ENCODE data around the gene MRGPRX2.

The MRGPRX2 gene

GRCh38 chr11:19060629-19061028 lies at the start of gene MRGPRX2:
TSS of gene MRGPRX2 (minus strand) at chr11:19060717. CDS start at chr11:19056402, 4,315 bp downstream.
- no peak for DNase-seq

GRCh38 chr11:19110295-19110694 lies 49.8 kb upstream of the MRGPRX2 start:
- DNase-seq: no peak

- no peak for DNase-seq
These were observed 46.6 kb upstream of the MRGPRX2 start for GRCh38 chr11:19107125-19107524.

- DNase-seq: no peak
These were observed 44.5 kb upstream of the MRGPRX2 start for GRCh38 chr11:19105011-19105410.

- no peak for DNase-seq
These were observed 42.0 kb upstream of the MRGPRX2 start for GRCh38 chr11:19102521-19102900.

- DNase-seq: no peak
These were observed 41.4 kb upstream of the MRGPRX2 start for GRCh38 chr11:19101796-19102520.

- DNase-seq: no peak
These were observed 40.4 kb upstream of the MRGPRX2 start for GRCh38 chr11:19100885-19101284.

- no peak for DNase-seq
These were observed 38.6 kb upstream of the MRGPRX2 start for GRCh38 chr11:19099093-19099492.

- no peak for DNase-seq
These were observed 34.3 kb upstream of the MRGPRX2 start for GRCh38 chr11:19094859-19095258.

- DNase-seq: peak; percentile 63
These were observed 33.5 kb upstream of the MRGPRX2 start for GRCh38 chr11:19093976-19094375.

- DNase-seq: no peak
These were observed 32.3 kb upstream of the MRGPRX2 start for GRCh38 chr11:19092850-19093249.

- DNase-seq: no peak
These were observed 31.8 kb upstream of the MRGPRX2 start for GRCh38 chr11:19092342-19092741.

GRCh38 chr11:19091366-19091765 lies 30.8 kb upstream of the MRGPRX2 start:
- DNase-seq: no peak

- no peak for DNase-seq
These were observed 28.9 kb upstream of the MRGPRX2 start for GRCh38 chr11:19089421-19089820.

GRCh38 chr11:19088791-19089190 lies 28.3 kb upstream of the MRGPRX2 start:
- DNase-seq: no peak

- peak; percentile 94 for DNase-seq
These were observed 27.1 kb upstream of the MRGPRX2 start for GRCh38 chr11:19087658-19088057.

- DNase-seq: no peak
These were observed 24.3 kb upstream of the MRGPRX2 start for GRCh38 chr11:19084661-19085315.

- DNase-seq: no peak
These were observed 22.6 kb upstream of the MRGPRX2 start for GRCh38 chr11:19083166-19083565.

- DNase-seq: peak; percentile 73
These were observed 20.1 kb upstream of the MRGPRX2 start for GRCh38 chr11:19080579-19080993.

GRCh38 chr11:19079643-19080440 lies 19.3 kb upstream of the MRGPRX2 start:
- peak; percentile 96 for DNase-seq

GRCh38 chr11:19077965-19078364 lies 17.4 kb upstream of the MRGPRX2 start:
- DNase-seq: peak; percentile 47

GRCh38 chr11:19076744-19077589 lies 16.4 kb upstream of the MRGPRX2 start:
- peak; percentile 55 for DNase-seq

GRCh38 chr11:19075636-19076035 lies 15.1 kb upstream of the MRGPRX2 start:
- DNase-seq: no peak
